H1 (cell line): ENCODE measurements around the gene DENND1A. TPM values are rescaled to one million over a fixed set of nuclear protein-coding genes. Genes with fewer than 3 reads are reported as not detected.

ENCODE experiments used
- CTCF ChIA-PET: fragments of 300-600 bp; sonication (Branson Sonifier 250); formaldehyde crosslinking; loops from one replicate; lab custom pipeline; 2021; ENCODE audit not compliant: partially characterized antibody; lab: Charles Lee
- POLR2A ChIA-PET: fragments of 300-600 bp; sonication (Branson Sonifier 250); formaldehyde crosslinking; loops from one replicate; lab custom pipeline; 2021; ENCODE audit warnings: inconsistent platforms; ENCODE audit not compliant: partially characterized antibody; lab: Charles Lee
- DNase-seq, 2 experiments: peaks; one replicate each; pipeline versions ENCODE4 v3.0.0 to v3.0.0-alpha.2; 2010 to 2022; ENCODE audit warnings: low spot score in 2 of 2, low read depth in 1 of 2, mixed read lengths in 1 of 2
- FAIRE-seq: peaks from 2 replicates; lab custom pipeline; 2011; peaks lifted over from hg19 to GRCh38; lab: Jason Lieb, UNC
- H2AFZ ChIP-seq: 2 replicates; pipeline ENCODE4 v1.8.1; 2012; ENCODE audit warnings: low read length, inconsistent platforms
- H2AK5ac ChIP-seq: 2 replicates; pipeline ENCODE4 v1.6.1; 2013; ENCODE audit warnings: low read depth, low read length
- H2BK120ac ChIP-seq: replicated peaks from 2 replicates; pipeline ENCODE3; 2013; ENCODE audit warnings: low read depth, low read length, inconsistent platforms
- H2BK12ac ChIP-seq: 2 replicates; pipeline ENCODE4 v1.6.1; 2013; ENCODE audit warnings: low read depth, low read length
- H2BK15ac ChIP-seq: 2 replicates; pipeline ENCODE4 v1.6.1; 2013; ENCODE audit warnings: low read length
- H2BK20ac ChIP-seq: 2 replicates; pipeline ENCODE4 v1.6.1; 2013; ENCODE audit warnings: low read length
- H2BK5ac ChIP-seq: 2 replicates; pipeline ENCODE4 v1.6.1; 2013; ENCODE audit warnings: low read depth, low read length
- H3K14ac ChIP-seq: 2 replicates; pipeline ENCODE4 v1.6.1; 2013; ENCODE audit warnings: inconsistent platforms; ENCODE audit not compliant: insufficient read length
- H3K18ac ChIP-seq: 2 replicates; pipeline ENCODE4 v1.6.1; 2013; ENCODE audit warnings: low read length; ENCODE audit errors: extremely low read depth
- H3K23ac ChIP-seq: 2 replicates; pipeline ENCODE4 v1.6.1; 2013; ENCODE audit warnings: inconsistent platforms; ENCODE audit not compliant: insufficient read length
- H3K23me2 ChIP-seq: 2 replicates; pipeline ENCODE4 v1.6.1; 2013; ENCODE audit warnings: low read depth, low read length
- H3K27ac ChIP-seq: 2 replicates; pipeline ENCODE4 v1.6.1; 2011; ENCODE audit warnings: low read depth, low read length, inconsistent platforms
- H3K27me3 ChIP-seq, 4 experiments: replicated peaks in 1 of 4; 1 replicate in 1 of 4; 2 replicates in 3 of 4; pipeline versions ENCODE4 v1.6.1 to v1.8.1; 2011 to 2013; ENCODE audit warnings: low read length in 3 of 4, mild to moderate bottlenecking in 3 of 4, inconsistent platforms in 2 of 4, mixed read lengths in 2 of 4, moderate library complexity in 1 of 4; ENCODE audit not compliant: control insufficient read depth in 3 of 4, insufficient read depth in 3 of 4; ENCODE audit errors: extremely low read depth in 1 of 4
- H3K36me3 ChIP-seq, 4 experiments: 2 replicates each; pipeline versions ENCODE4 v1.6.1 to v1.8.1; 2011 to 2013; ENCODE audit warnings: mild to moderate bottlenecking in 4 of 4, low read length in 3 of 4, moderate library complexity in 2 of 4, control low read depth in 1 of 4, inconsistent platforms in 1 of 4; ENCODE audit not compliant: insufficient read depth in 4 of 4, control insufficient read depth in 2 of 4
- H3K4ac ChIP-seq: replicated peaks from 2 replicates; pipeline ENCODE3; 2013; ENCODE audit warnings: low read length, low read depth, mixed read lengths, inconsistent platforms; ENCODE audit not compliant: insufficient read length
- H3K4me1 ChIP-seq, 4 experiments: replicated peaks in 1 of 4; 1 replicate in 1 of 4; 2 replicates in 3 of 4; pipeline versions ENCODE4 v1.6.1 to v1.8.1; 2011 to 2013; ENCODE audit warnings: low read length in 3 of 4, inconsistent platforms in 2 of 4, mixed read lengths in 1 of 4; ENCODE audit not compliant: insufficient read depth in 4 of 4, control insufficient read depth in 3 of 4
- H3K4me2 ChIP-seq, 2 experiments: 2 replicates each; pipeline versions ENCODE4 v1.6.1 to v1.8.1; 2011 to 2013; ENCODE audit warnings: low read depth in 2 of 2, low read length in 2 of 2, control low read depth in 1 of 2, inconsistent platforms in 1 of 2, mild to moderate bottlenecking in 1 of 2; ENCODE audit not compliant: insufficient read depth in 1 of 2
- H3K4me3 ChIP-seq, 4 experiments: fragments of 200-600, 300-600 bp in 1 of 4; sonication (generic), shearing (Covaris generic), sonication (Bioruptor Twin) in 1 of 4; 2 replicates each; pipeline versions ENCODE4 v1.5.1 to v1.8.1; 2011 to 2016; ENCODE audit warnings: low read length in 4 of 4, low read depth in 3 of 4, control low read depth in 2 of 4, inconsistent platforms in 2 of 4, mild to moderate bottlenecking in 2 of 4, mixed read lengths in 1 of 4, moderate library complexity in 1 of 4; ENCODE audit not compliant: insufficient read depth in 2 of 4; ENCODE audit errors: extremely low read depth in 1 of 4
- H3K56ac ChIP-seq: replicated peaks from 2 replicates; pipeline ENCODE3; 2013; ENCODE audit warnings: low read depth, mild to moderate bottlenecking, mixed read lengths, low read length, inconsistent platforms; ENCODE audit not compliant: insufficient read length
- H3K79me1 ChIP-seq: 2 replicates; pipeline ENCODE4 v1.6.1; 2013; ENCODE audit warnings: low read depth, low read length, control low read depth
- H3K79me2 ChIP-seq, 2 experiments: 2 replicates each; pipeline versions ENCODE4 v1.6.1 to v1.8.1; 2012 to 2013; ENCODE audit warnings: low read length in 2 of 2, mild to moderate bottlenecking in 2 of 2, inconsistent platforms in 1 of 2; ENCODE audit not compliant: insufficient read depth in 2 of 2, control insufficient read depth in 1 of 2
- H3K9ac ChIP-seq, 4 experiments: replicated peaks in 1 of 4; 1 replicate in 1 of 4; 2 replicates in 3 of 4; pipeline versions ENCODE4 v1.6.1 to v1.8.1; 2011 to 2013; ENCODE audit warnings: low read depth in 3 of 4, low read length in 3 of 4, control low read depth in 2 of 4, mild to moderate bottlenecking in 2 of 4, moderate library complexity in 2 of 4, inconsistent platforms in 1 of 4; ENCODE audit errors: extremely low read depth in 1 of 4
- H3K9me3 ChIP-seq, 2 experiments: 2 replicates each; pipeline versions ENCODE4 v1.6.1 to v1.8.1; 2012 to 2013; ENCODE audit warnings: mild to moderate bottlenecking in 2 of 2, moderate library complexity in 2 of 2, control low read depth in 1 of 2, inconsistent platforms in 1 of 2, low read depth in 1 of 2, low read length in 1 of 2, mixed read lengths in 1 of 2; ENCODE audit not compliant: insufficient read depth in 2 of 2
- H4K20me1 ChIP-seq, 2 experiments: replicated peaks in 1 of 2; 2 replicates each; pipeline versions ENCODE3 to v1.8.1; 2011 to 2013; ENCODE audit warnings: inconsistent platforms in 2 of 2, low read length in 2 of 2, mild to moderate bottlenecking in 1 of 2; ENCODE audit not compliant: insufficient read depth in 2 of 2, control insufficient read depth in 1 of 2
- H4K5ac ChIP-seq: 2 replicates; pipeline ENCODE4 v1.6.1; 2013; ENCODE audit warnings: low read length, low read depth, mixed read lengths, inconsistent platforms; ENCODE audit not compliant: insufficient read length
- H4K8ac ChIP-seq: 2 replicates; pipeline ENCODE4 v1.8.0; 2013; ENCODE audit warnings: mild to moderate bottlenecking, moderate library complexity, low read length, inconsistent platforms; ENCODE audit not compliant: insufficient read depth; ENCODE audit errors: extremely low read depth
- H4K91ac ChIP-seq: replicated peaks from 2 replicates; pipeline ENCODE3; 2013; ENCODE audit warnings: low read length, mixed read lengths, inconsistent platforms; ENCODE audit not compliant: insufficient read length
- BACH1 ChIP-seq: IDR thresholded peaks from 2 replicates; pipeline ENCODE4 v1.6.1; 2012; ENCODE audit warnings: low read length, improper control_type of control experiment
- YY1 ChIP-seq: IDR thresholded peaks from 2 replicates; pipeline ENCODE4 v1.6.1; 2011; ENCODE audit warnings: low read depth, mild to moderate bottlenecking, low read length
- ZNF274 ChIP-seq: IDR thresholded peaks from 2 replicates; pipeline ENCODE4 v1.7.0; 2012; ENCODE audit warnings: low read length, borderline replicate concordance; ENCODE audit errors: extremely low read depth
- WGBS, 2 experiments: shearing (Covaris generic) in 1 of 2; methylation state at CpG; one replicate each; pipeline versions ENCODE4 v1.1.6 to v1.1.7; 2013 to 2015; ENCODE audit warnings: low lambda C conversion rate in 2 of 2, mixed read lengths in 2 of 2, inconsistent platforms in 1 of 2, low coverage in 1 of 2, missing lambda C conversion rate in 1 of 2; ENCODE audit not compliant: insufficient replicate concordance in 2 of 2, insufficient coverage in 1 of 2, insufficient read length in 1 of 2; ENCODE audit errors: extremely low coverage in 1 of 2, missing lambda C conversion rate in 1 of 2; 5-methylcytosine and 5-hydroxymethylcytosine counted together
- polyA plus RNA-seq, 7 experiments: library from polyadenylated mRNA; depleted of rRNA in 3 of 7; stranded (reverse) in 5 of 7; unstranded in 2 of 7; fragments of >200 nt in 5 of 7; fragments of 200-250 nt in 2 of 7; gene quantifications; 1 replicate in 5 of 7; 2 replicates in 1 of 7; 4 replicates in 1 of 7; pipeline versions ENCODE4 v1.2.1 to v1.2.3, GENCODE V29; 2011 to 2013; ENCODE audit warnings: missing spikeins in 2 of 7, mixed read lengths in 2 of 7
- total RNA-seq: library from RNA; stranded (reverse); fragmentation: NEBNext Ultra II Directional; extraction: Animal tissue kit (Norgen Biotek cat#: 25700); gene quantifications from 2 replicates; pipeline ENCODE4 v1.2.1, GENCODE V29; 2021

DENND1A gene
- total and polyA plus RNA-seq, 2 of the 8 experiments (the other 6 are each of a cell fraction or from before 2014, with no cell fraction given): 24.1 to 26.4 TPM

- Histone ChIP-seq H2BK15ac (no peak overlapping the region), H4K5ac (no peak overlapping the region), H3K79me1 (no peaks in the 10 kb centered on the region), H3K18ac (no peak overlapping the region), H2BK12ac (no peak overlapping the region), H3K9me3 (no peaks in the 10 kb centered on the region), H4K20me1 (peaks cover 0 to 6% of the 10 kb centered on the region in 2 experiments), H3K9ac (no peak overlapping the region; a peak in 1 of 7 replicates), H3K4me3 (no peak overlapping the region), H3K23me2 (no peaks in the 10 kb centered on the region), H3K4ac (no peak overlapping the region), H2BK120ac (no peak overlapping the region), H3K36me3 (no peaks in the 10 kb centered on the region), H4K91ac (no peak overlapping the region), H3K4me2 (no peak overlapping the region), H3K14ac (no peak overlapping the region), H3K79me2 (no peaks in the 10 kb centered on the region), H3K27ac (no peak overlapping the region), H2AFZ (no peak overlapping the region), H3K27me3 (peaks cover 0 to 3% (median 0%) of the 10 kb centered on the region in 4 experiments; a peak in 2 of 7 replicates), H3K23ac (no peak overlapping the region), H2AK5ac (no peak overlapping the region), H3K4me1 (peaks cover 13 to 42% (median 31%) of the 10 kb centered on the region in 4 experiments), H2BK5ac (no peak overlapping the region), H4K8ac (no peak overlapping the region), H3K56ac (no peak overlapping the region), H2BK20ac (no peak overlapping the region)
- DNase-seq (no peak), FAIRE-seq (no peak)
- ChIA-PET POLR2A (interaction anchor here (1.4 to 2.8 kb wide), 2 partner anchors 8 to 25 kb away, joined by 4 to 7 read pairs; no protein-coding TSS in a partner anchor), CTCF (interaction anchor here (1.2 to 22.0 kb wide), 4 partner anchors 9 to 273 kb away, joined by 3 to 668 read pairs (median 24); partner anchors contain the start of gene CRB2)
- TF ChIP-seq ZNF274 (no peak), YY1 (no peak), BACH1 (no peak)
- 93% methylated on average over 23 of the region's 23 CpGs; no CpG with 5 or more reads in 1 of the 2 experiments for WGBS, 2 experiments
These were observed 567.1 kb downstream of the DENND1A start for GRCh38 chr9:123362856-123363255.
